B cell (primary cell): ENCODE measurements around the gene GRM3.

Source experiments
- CTCF ChIP-seq: fragments of 200-600 bp; IDR thresholded peaks from one replicate; pipeline ENCODE4 v1.8.0; 2022; ENCODE audit warnings: antibody characterized with exemption, mild to moderate bottlenecking
- EZH2 ChIP-seq: IDR thresholded peaks from 2 replicates; pipeline ENCODE4 v1.6.1; 2012; ENCODE audit warnings: borderline replicate concordance, low read depth, mild to moderate bottlenecking, moderate library complexity, low read length; ENCODE audit not compliant: insufficient read depth, poor library complexity, severe bottlenecking

GRCh38 chr7:86784765-86785164, 141.1 kb downstream of the GRM3 start:
- no peak for TF ChIP-seq CTCF
- no peak for TF ChIP-seq EZH2
